H1 (cell line): ENCODE data around the gene CNPY3. TPM values are rescaled to one million over a fixed set of nuclear protein-coding genes. Genes with fewer than 3 reads are reported as not detected.

ENCODE experiments used
- CTCF ChIA-PET: fragments of 300-600 bp; sonication (Branson Sonifier 250); formaldehyde crosslinking; loops from one replicate; lab custom pipeline; 2021; ENCODE audit not compliant: partially characterized antibody; lab: Charles Lee
- POLR2A ChIA-PET: fragments of 300-600 bp; sonication (Branson Sonifier 250); formaldehyde crosslinking; loops from one replicate; lab custom pipeline; 2021; ENCODE audit warnings: inconsistent platforms; ENCODE audit not compliant: partially characterized antibody; lab: Charles Lee
- DNase-seq, 2 experiments: peaks; one replicate each; pipeline versions ENCODE4 v3.0.0 to v3.0.0-alpha.2; 2010 to 2022; ENCODE audit warnings: low spot score in 2 of 2, low read depth in 1 of 2, mixed read lengths in 1 of 2
- FAIRE-seq: peaks from 2 replicates; lab custom pipeline; 2011; peaks lifted over from hg19 to GRCh38; lab: Jason Lieb, UNC
- H2AFZ ChIP-seq: 2 replicates; pipeline ENCODE4 v1.8.1; 2012; ENCODE audit warnings: low read length, inconsistent platforms
- H2AK5ac ChIP-seq: 2 replicates; pipeline ENCODE4 v1.6.1; 2013; ENCODE audit warnings: low read depth, low read length
- H2BK120ac ChIP-seq: replicated peaks from 2 replicates; pipeline ENCODE3; 2013; ENCODE audit warnings: low read depth, low read length, inconsistent platforms
- H2BK12ac ChIP-seq: 2 replicates; pipeline ENCODE4 v1.6.1; 2013; ENCODE audit warnings: low read depth, low read length
- H2BK15ac ChIP-seq: 2 replicates; pipeline ENCODE4 v1.6.1; 2013; ENCODE audit warnings: low read length
- H2BK20ac ChIP-seq: 2 replicates; pipeline ENCODE4 v1.6.1; 2013; ENCODE audit warnings: low read length
- H2BK5ac ChIP-seq: 2 replicates; pipeline ENCODE4 v1.6.1; 2013; ENCODE audit warnings: low read depth, low read length
- H3K14ac ChIP-seq: 2 replicates; pipeline ENCODE4 v1.6.1; 2013; ENCODE audit warnings: inconsistent platforms; ENCODE audit not compliant: insufficient read length
- H3K18ac ChIP-seq: 2 replicates; pipeline ENCODE4 v1.6.1; 2013; ENCODE audit warnings: low read length; ENCODE audit errors: extremely low read depth
- H3K23ac ChIP-seq: 2 replicates; pipeline ENCODE4 v1.6.1; 2013; ENCODE audit warnings: inconsistent platforms; ENCODE audit not compliant: insufficient read length
- H3K23me2 ChIP-seq: 2 replicates; pipeline ENCODE4 v1.6.1; 2013; ENCODE audit warnings: low read depth, low read length
- H3K27ac ChIP-seq: 2 replicates; pipeline ENCODE4 v1.6.1; 2011; ENCODE audit warnings: low read depth, low read length, inconsistent platforms
- H3K27me3 ChIP-seq, 4 experiments: replicated peaks in 1 of 4; 1 replicate in 1 of 4; 2 replicates in 3 of 4; pipeline versions ENCODE4 v1.6.1 to v1.8.1; 2011 to 2013; ENCODE audit warnings: low read length in 3 of 4, mild to moderate bottlenecking in 3 of 4, inconsistent platforms in 2 of 4, mixed read lengths in 2 of 4, moderate library complexity in 1 of 4; ENCODE audit not compliant: control insufficient read depth in 3 of 4, insufficient read depth in 3 of 4; ENCODE audit errors: extremely low read depth in 1 of 4
- H3K36me3 ChIP-seq, 4 experiments: 2 replicates each; pipeline versions ENCODE4 v1.6.1 to v1.8.1; 2011 to 2013; ENCODE audit warnings: mild to moderate bottlenecking in 4 of 4, low read length in 3 of 4, moderate library complexity in 2 of 4, control low read depth in 1 of 4, inconsistent platforms in 1 of 4; ENCODE audit not compliant: insufficient read depth in 4 of 4, control insufficient read depth in 2 of 4
- H3K4ac ChIP-seq: replicated peaks from 2 replicates; pipeline ENCODE3; 2013; ENCODE audit warnings: low read length, low read depth, mixed read lengths, inconsistent platforms; ENCODE audit not compliant: insufficient read length
- H3K4me1 ChIP-seq, 4 experiments: replicated peaks in 1 of 4; 1 replicate in 1 of 4; 2 replicates in 3 of 4; pipeline versions ENCODE4 v1.6.1 to v1.8.1; 2011 to 2013; ENCODE audit warnings: low read length in 3 of 4, inconsistent platforms in 2 of 4, mixed read lengths in 1 of 4; ENCODE audit not compliant: insufficient read depth in 4 of 4, control insufficient read depth in 3 of 4
- H3K4me2 ChIP-seq, 2 experiments: 2 replicates each; pipeline versions ENCODE4 v1.6.1 to v1.8.1; 2011 to 2013; ENCODE audit warnings: low read depth in 2 of 2, low read length in 2 of 2, control low read depth in 1 of 2, inconsistent platforms in 1 of 2, mild to moderate bottlenecking in 1 of 2; ENCODE audit not compliant: insufficient read depth in 1 of 2
- H3K4me3 ChIP-seq, 4 experiments: fragments of 200-600, 300-600 bp in 1 of 4; sonication (generic), shearing (Covaris generic), sonication (Bioruptor Twin) in 1 of 4; 2 replicates each; pipeline versions ENCODE4 v1.5.1 to v1.8.1; 2011 to 2016; ENCODE audit warnings: low read length in 4 of 4, low read depth in 3 of 4, control low read depth in 2 of 4, inconsistent platforms in 2 of 4, mild to moderate bottlenecking in 2 of 4, mixed read lengths in 1 of 4, moderate library complexity in 1 of 4; ENCODE audit not compliant: insufficient read depth in 2 of 4; ENCODE audit errors: extremely low read depth in 1 of 4
- H3K56ac ChIP-seq: replicated peaks from 2 replicates; pipeline ENCODE3; 2013; ENCODE audit warnings: low read depth, mild to moderate bottlenecking, mixed read lengths, low read length, inconsistent platforms; ENCODE audit not compliant: insufficient read length
- H3K79me1 ChIP-seq: 2 replicates; pipeline ENCODE4 v1.6.1; 2013; ENCODE audit warnings: low read depth, low read length, control low read depth
- H3K79me2 ChIP-seq, 2 experiments: 2 replicates each; pipeline versions ENCODE4 v1.6.1 to v1.8.1; 2012 to 2013; ENCODE audit warnings: low read length in 2 of 2, mild to moderate bottlenecking in 2 of 2, inconsistent platforms in 1 of 2; ENCODE audit not compliant: insufficient read depth in 2 of 2, control insufficient read depth in 1 of 2
- H3K9ac ChIP-seq, 4 experiments: replicated peaks in 1 of 4; 1 replicate in 1 of 4; 2 replicates in 3 of 4; pipeline versions ENCODE4 v1.6.1 to v1.8.1; 2011 to 2013; ENCODE audit warnings: low read depth in 3 of 4, low read length in 3 of 4, control low read depth in 2 of 4, mild to moderate bottlenecking in 2 of 4, moderate library complexity in 2 of 4, inconsistent platforms in 1 of 4; ENCODE audit errors: extremely low read depth in 1 of 4
- H3K9me3 ChIP-seq, 2 experiments: 2 replicates each; pipeline versions ENCODE4 v1.6.1 to v1.8.1; 2012 to 2013; ENCODE audit warnings: mild to moderate bottlenecking in 2 of 2, moderate library complexity in 2 of 2, control low read depth in 1 of 2, inconsistent platforms in 1 of 2, low read depth in 1 of 2, low read length in 1 of 2, mixed read lengths in 1 of 2; ENCODE audit not compliant: insufficient read depth in 2 of 2
- H4K20me1 ChIP-seq, 2 experiments: replicated peaks in 1 of 2; 2 replicates each; pipeline versions ENCODE3 to v1.8.1; 2011 to 2013; ENCODE audit warnings: inconsistent platforms in 2 of 2, low read length in 2 of 2, mild to moderate bottlenecking in 1 of 2; ENCODE audit not compliant: insufficient read depth in 2 of 2, control insufficient read depth in 1 of 2
- H4K5ac ChIP-seq: 2 replicates; pipeline ENCODE4 v1.6.1; 2013; ENCODE audit warnings: low read length, low read depth, mixed read lengths, inconsistent platforms; ENCODE audit not compliant: insufficient read length
- H4K8ac ChIP-seq: 2 replicates; pipeline ENCODE4 v1.8.0; 2013; ENCODE audit warnings: mild to moderate bottlenecking, moderate library complexity, low read length, inconsistent platforms; ENCODE audit not compliant: insufficient read depth; ENCODE audit errors: extremely low read depth
- H4K91ac ChIP-seq: replicated peaks from 2 replicates; pipeline ENCODE3; 2013; ENCODE audit warnings: low read length, mixed read lengths, inconsistent platforms; ENCODE audit not compliant: insufficient read length
- BCL11A ChIP-seq, 2 experiments: IDR thresholded peaks; one replicate each; pipeline ENCODE4 v1.6.1; 2011; ENCODE audit warnings: low read depth in 2 of 2, low read length in 2 of 2, mild to moderate bottlenecking in 2 of 2
- BRCA1 ChIP-seq: IDR thresholded peaks from 2 replicates; pipeline ENCODE4 v1.6.1; 2012; ENCODE audit warnings: low read depth, low read length, improper control_type of control experiment
- CBX8 ChIP-seq: fragments of 300-800, 300-1000 bp; sonication (generic); IDR thresholded peaks from 2 replicates; pipeline ENCODE4 v1.7.1; 2016; ENCODE audit warnings: low read depth, low read length, borderline replicate concordance
- FOSL1 ChIP-seq: IDR thresholded peaks from 2 replicates; pipeline ENCODE4 v1.6.1; 2011; ENCODE audit warnings: mild to moderate bottlenecking, low read depth, low read length, moderate library complexity; ENCODE audit not compliant: insufficient read depth
- JUND ChIP-seq: IDR thresholded peaks from 2 replicates; pipeline ENCODE4 v1.6.1; 2011; ENCODE audit warnings: mild to moderate bottlenecking, improper control_type of control experiment, low read length
- NRF1 ChIP-seq: IDR thresholded peaks from 2 replicates; pipeline ENCODE4 v1.6.1; 2011; ENCODE audit warnings: mild to moderate bottlenecking, low read depth, low read length, improper control_type of control experiment
- SIX5 ChIP-seq: IDR thresholded peaks from 2 replicates; pipeline ENCODE4 v1.6.1; 2011; ENCODE audit warnings: mild to moderate bottlenecking, low read depth, low read length
- WGBS, 2 experiments: shearing (Covaris generic) in 1 of 2; methylation state at CpG; one replicate each; pipeline versions ENCODE4 v1.1.6 to v1.1.7; 2013 to 2015; ENCODE audit warnings: low lambda C conversion rate in 2 of 2, mixed read lengths in 2 of 2, inconsistent platforms in 1 of 2, low coverage in 1 of 2, missing lambda C conversion rate in 1 of 2; ENCODE audit not compliant: insufficient replicate concordance in 2 of 2, insufficient coverage in 1 of 2, insufficient read length in 1 of 2; ENCODE audit errors: extremely low coverage in 1 of 2, missing lambda C conversion rate in 1 of 2; 5-methylcytosine and 5-hydroxymethylcytosine counted together
- polyA plus RNA-seq, 7 experiments: library from polyadenylated mRNA; depleted of rRNA in 3 of 7; stranded (reverse) in 5 of 7; unstranded in 2 of 7; fragments of >200 nt in 5 of 7; fragments of 200-250 nt in 2 of 7; gene quantifications; 1 replicate in 5 of 7; 2 replicates in 1 of 7; 4 replicates in 1 of 7; pipeline versions ENCODE4 v1.2.1 to v1.2.3, GENCODE V29; 2011 to 2013; ENCODE audit warnings: missing spikeins in 2 of 7, mixed read lengths in 2 of 7
- total RNA-seq: library from RNA; stranded (reverse); fragmentation: NEBNext Ultra II Directional; extraction: Animal tissue kit (Norgen Biotek cat#: 25700); gene quantifications from 2 replicates; pipeline ENCODE4 v1.2.1, GENCODE V29; 2021

Gene CNPY3
- total and polyA plus RNA-seq, 2 of the 8 experiments (the other 6 are each of a cell fraction or from before 2014, with no cell fraction given): 49.6 to 64.5 TPM

DNA sequence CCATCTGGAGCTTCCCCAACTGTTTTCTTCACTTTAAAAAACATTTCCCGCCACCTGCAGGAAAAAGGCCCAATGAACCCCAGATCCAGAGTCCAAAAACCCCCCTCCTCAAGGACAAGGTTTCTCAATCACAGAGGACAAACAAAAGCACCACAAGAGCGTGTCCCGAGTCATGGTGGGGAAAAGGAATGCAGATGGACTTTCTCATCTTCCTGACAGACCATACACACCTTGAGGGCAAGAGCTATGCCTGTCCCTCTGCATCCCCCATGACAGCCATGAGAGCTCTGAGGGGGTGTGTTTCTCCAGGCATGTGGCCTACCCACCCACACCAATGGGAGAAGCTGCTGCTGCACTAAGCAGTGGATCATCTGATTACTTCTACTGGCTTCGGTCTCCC lies 40.7 kb downstream of the CNPY3 start:
- no peak overlapping the region for H3K27ac ChIP-seq
- H2BK20ac ChIP-seq: no peak overlapping the region
- no peak overlapping the region for H2AFZ ChIP-seq
- ChIA-PET CTCF (interaction anchor here (1.2 to 4.2 kb wide), 4 partner anchors 12 to 44 kb away, joined by 3 to 11 read pairs (median 6); partner anchors contain the start of genes KLHDC3 and MEA1), POLR2A (interaction anchor here (1.0 to 5.9 kb wide), 5 partner anchors 8 to 58 kb away, joined by 3 to 29 read pairs (median 3); partner anchors contain the start of genes PEX6 and PPP2R5D)
- no peak overlapping the region for H4K5ac ChIP-seq
- H3K79me1 ChIP-seq: no peaks in the 10 kb centered on the region; the same call in none of the 2 replicates
- H4K20me1 ChIP-seq: peaks cover 0 to 2% of the 10 kb centered on the region in 2 experiments
- no peaks in the 10 kb centered on the region for H3K9me3 ChIP-seq
- FAIRE-seq (no peak), DNase-seq (no peak)
- H3K9ac ChIP-seq: no peak overlapping the region
- H4K91ac ChIP-seq: no peak overlapping the region
- no peak overlapping the region for H3K14ac ChIP-seq
- no peak overlapping the region for H3K56ac ChIP-seq
- H2AK5ac ChIP-seq: no peak overlapping the region
- no peaks in the 10 kb centered on the region for H3K23me2 ChIP-seq
- H3K4me2 ChIP-seq: no peak overlapping the region
- H4K8ac ChIP-seq: no peak overlapping the region
- H3K36me3 ChIP-seq: no peaks in the 10 kb centered on the region; a peak in 1 of 8 replicates
- H2BK12ac ChIP-seq: no peak overlapping the region
- no peak overlapping the region for H2BK5ac ChIP-seq
- H3K23ac ChIP-seq: no peak overlapping the region
- H3K18ac ChIP-seq: no peak overlapping the region
- WGBS, 2 experiments: 93% methylated on average over 4 of the region's 4 CpGs; no CpG with 5 or more reads in 1 of the 2 experiments
- H3K79me2 ChIP-seq: no peaks in the 10 kb centered on the region
- no peak overlapping the region for H2BK15ac ChIP-seq
- no peak overlapping the region for H3K4ac ChIP-seq
- no peak overlapping the region for H3K4me3 ChIP-seq
- no peak overlapping the region for H2BK120ac ChIP-seq
- H3K4me1 ChIP-seq: peaks cover 0 to 3% (median 0%) of the 10 kb centered on the region in 4 experiments; a peak in 2 of 7 replicates
- H3K27me3 ChIP-seq: no peaks in the 10 kb centered on the region
- TF ChIP-seq CBX8 (no peak), SIX5 (no peak), BCL11A (IDR thresholded peaks at IDR 0.05; ENCODE audit: low read depth in 2 of 2, low read length in 2 of 2) (no peak), FOSL1 (no peak), NRF1 (no peak), BRCA1 (no peak), JUND (no peak)
